Neuron (in vitro differentiated cells): ENCODE data around the gene MED4.

Source experiments
- H2AFZ ChIP-seq: one replicate; pipeline ENCODE4 v1.6.1; 2013; ENCODE audit warnings: low read depth, mild to moderate bottlenecking, inconsistent platforms, low read length, moderate library complexity
- H3K27me3 ChIP-seq: one replicate; pipeline ENCODE4 v1.6.1; 2013; ENCODE audit warnings: low read length; ENCODE audit not compliant: insufficient read depth
- H3K36me3 ChIP-seq: one replicate; pipeline ENCODE4 v1.6.1; 2013; ENCODE audit warnings: low read length; ENCODE audit not compliant: insufficient read depth
- H3K4me1 ChIP-seq: one replicate; pipeline ENCODE4 v1.6.1; 2013; ENCODE audit warnings: low read length; ENCODE audit not compliant: insufficient read depth
- H3K4me3 ChIP-seq: 2 replicates; pipeline ENCODE4 v1.5.1; 2013; ENCODE audit warnings: mild to moderate bottlenecking, low read length, moderate library complexity
- H3K9me3 ChIP-seq: one replicate; pipeline ENCODE4 v1.6.1; 2013; ENCODE audit warnings: low read length

MED4 gene

GRCh38 chr13:48094781-48095502 is at the start of gene MED4:
Gene MED4, minus strand, starts transcription at chr13:48095104. Its CDS starts 26 bp downstream, at chr13:48095078.
- Histone ChIP-seq H3K27me3 (no peaks in the 10 kb centered on the region), H3K4me3 (peak within 1 kb of the TSS; percentile 86), H3K36me3 (no peaks in the 10 kb centered on the region), H3K4me1 (peaks cover 9% of the 10 kb centered on the region), H2AFZ (peak within 1 kb of the TSS; percentile 37), H3K9me3 (no peaks in the 10 kb centered on the region)

GRCh38 chr13:48144413-48145035 is 49.6 kb upstream of the MED4 start:
- no peaks in the 10 kb centered on the region for H3K36me3 ChIP-seq
- H3K9me3 ChIP-seq = peaks cover 2% of the 10 kb centered on the region

GRCh38 chr13:48142436-48142835 is 47.5 kb upstream of the MED4 start:
- Histone ChIP-seq H3K9me3 (peaks cover 2% of the 10 kb centered on the region), H3K4me3 (no peak overlapping the region), H2AFZ (no peak overlapping the region), H3K4me1 (no peaks in the 10 kb centered on the region), H3K27me3 (no peaks in the 10 kb centered on the region), H3K36me3 (no peaks in the 10 kb centered on the region)

More at GRCh38 chr13:48144413-48145035, 49.6 kb upstream of the MED4 start:
- Histone ChIP-seq H3K4me3 (no peak overlapping the region), H3K4me1 (no peaks in the 10 kb centered on the region), H3K27me3 (no peaks in the 10 kb centered on the region), H2AFZ (no peak overlapping the region)

GRCh38 chr13:48138270-48138669 is 43.4 kb upstream of the MED4 start:
- no peaks in the 10 kb centered on the region for H3K36me3 ChIP-seq
- no peaks in the 10 kb centered on the region for H3K27me3 ChIP-seq
- peaks cover 2% of the 10 kb centered on the region for H3K9me3 ChIP-seq
- no peaks in the 10 kb centered on the region for H3K4me1 ChIP-seq
- H2AFZ ChIP-seq = no peak overlapping the region
- no peak overlapping the region for H3K4me3 ChIP-seq

- no peaks in the 10 kb centered on the region for H3K9me3 ChIP-seq
- no peak overlapping the region for H2AFZ ChIP-seq
- peaks cover 5% of the 10 kb centered on the region for H3K4me1 ChIP-seq
- H3K36me3 ChIP-seq = no peaks in the 10 kb centered on the region
- no peaks in the 10 kb centered on the region for H3K27me3 ChIP-seq
- no peak overlapping the region for H3K4me3 ChIP-seq
Observed at GRCh38 chr13:48132961-48133360, 38.1 kb upstream of the MED4 start.

GRCh38 chr13:48131533-48131932 is 36.6 kb upstream of the MED4 start:
- Histone ChIP-seq H2AFZ (no peak overlapping the region), H3K36me3 (no peaks in the 10 kb centered on the region), H3K9me3 (no peaks in the 10 kb centered on the region), H3K27me3 (no peaks in the 10 kb centered on the region), H3K4me3 (no peak overlapping the region), H3K4me1 (peaks cover 5% of the 10 kb centered on the region)

GRCh38 chr13:48126944-48127830 is 32.3 kb upstream of the MED4 start:
- Histone ChIP-seq H2AFZ (peak overlapping the region; percentile 12), H3K9me3 (no peaks in the 10 kb centered on the region), H3K27me3 (no peaks in the 10 kb centered on the region), H3K36me3 (no peaks in the 10 kb centered on the region), H3K4me1 (peaks cover 5% of the 10 kb centered on the region), H3K4me3 (no peak overlapping the region)

- no peak overlapping the region for H2AFZ ChIP-seq
- H3K4me3 ChIP-seq = no peak overlapping the region
- peaks cover 2% of the 10 kb centered on the region for H3K27me3 ChIP-seq
- no peaks in the 10 kb centered on the region for H3K9me3 ChIP-seq
- no peaks in the 10 kb centered on the region for H3K36me3 ChIP-seq
- H3K4me1 ChIP-seq = no peaks in the 10 kb centered on the region
Observed at GRCh38 chr13:48125794-48126228, 30.9 kb upstream of the MED4 start.

GRCh38 chr13:48123812-48124211 is 28.9 kb upstream of the MED4 start:
- H3K4me1 ChIP-seq = no peaks in the 10 kb centered on the region
- no peaks in the 10 kb centered on the region for H3K36me3 ChIP-seq
- no peak overlapping the region for H2AFZ ChIP-seq
- no peaks in the 10 kb centered on the region for H3K9me3 ChIP-seq
- no peak overlapping the region for H3K4me3 ChIP-seq
- H3K27me3 ChIP-seq = peaks cover 2% of the 10 kb centered on the region

GRCh38 chr13:48121733-48122132 is 26.8 kb upstream of the MED4 start:
- Histone ChIP-seq H3K4me1 (no peaks in the 10 kb centered on the region), H2AFZ (no peak overlapping the region)

GRCh38 chr13:48120241-48120640 is 25.3 kb upstream of the MED4 start:
- H3K9me3 ChIP-seq = no peaks in the 10 kb centered on the region
- H3K4me1 ChIP-seq = no peaks in the 10 kb centered on the region
- H3K27me3 ChIP-seq = peaks cover 2% of the 10 kb centered on the region
- no peaks in the 10 kb centered on the region for H3K36me3 ChIP-seq
- no peak overlapping the region for H2AFZ ChIP-seq
- H3K4me3 ChIP-seq = no peak overlapping the region

More at GRCh38 chr13:48121733-48122132, 26.8 kb upstream of the MED4 start:
- no peaks in the 10 kb centered on the region for H3K9me3 ChIP-seq
- H3K4me3 ChIP-seq = no peak overlapping the region
- peaks cover 2% of the 10 kb centered on the region for H3K27me3 ChIP-seq
- no peaks in the 10 kb centered on the region for H3K36me3 ChIP-seq

- no peaks in the 10 kb centered on the region for H3K36me3 ChIP-seq
- H2AFZ ChIP-seq = no peak overlapping the region
- no peaks in the 10 kb centered on the region for H3K4me1 ChIP-seq
- H3K4me3 ChIP-seq = no peak overlapping the region
- H3K27me3 ChIP-seq = peaks cover 2% of the 10 kb centered on the region
- no peaks in the 10 kb centered on the region for H3K9me3 ChIP-seq
Observed at GRCh38 chr13:48118030-48118429, 23.1 kb upstream of the MED4 start.

- Histone ChIP-seq H3K27me3 (peaks cover 2% of the 10 kb centered on the region), H3K36me3 (no peaks in the 10 kb centered on the region), H3K9me3 (no peaks in the 10 kb centered on the region), H3K4me1 (peaks cover 1% of the 10 kb centered on the region), H3K4me3 (no peak overlapping the region), H2AFZ (no peak overlapping the region)
Observed at GRCh38 chr13:48116808-48117207, 21.9 kb upstream of the MED4 start.
